GM18868 (cell line): ENCODE results near the gene NDRG4.
A peak's percentile ranks its signal among the peaks of the same experiment; 100 is the strongest.
"Not testable (repeated sequence)": the region's sequence is repeated elsewhere in the genome, so short reads cannot be mapped to it uniquely, and the experiment has no call there.

ENCODE experiments used
- ATAC-seq: cut with Tn5 transposase; IDR thresholded peaks from one replicate; pipeline ENCODE4 v1.9.1; 2021; ENCODE audit warnings: mild to moderate bottlenecking, moderate library complexity; ENCODE audit not compliant: unreplicated experiment

NDRG4 gene

GRCh38 chr16:58464916-58465731, 34.8 kb upstream of the NDRG4 start:
- ATAC-seq: no peak

GRCh38 chr16:58465817-58466216, 34.1 kb upstream of the NDRG4 start:
- no peak for ATAC-seq

- ATAC-seq: no peak
These were observed 33.5 kb upstream of the NDRG4 start for GRCh38 chr16:58466396-58466795.

- ATAC-seq: no peak
These were observed 32.0 kb upstream of the NDRG4 start for GRCh38 chr16:58467905-58468304.

GRCh38 chr16:58471209-58471975, 28.6 kb upstream of the NDRG4 start:
- no peak for ATAC-seq

- no peak for ATAC-seq
These were observed 27.7 kb upstream of the NDRG4 start for GRCh38 chr16:58472266-58472665.

GRCh38 chr16:58472827-58473226, 27.1 kb upstream of the NDRG4 start:
- no peak for ATAC-seq

GRCh38 chr16:58474296-58474695, 25.6 kb upstream of the NDRG4 start:
- no peak for ATAC-seq

GRCh38 chr16:58475091-58475619, 24.8 kb upstream of the NDRG4 start:
- ATAC-seq: no peak

- no peak for ATAC-seq
These were observed 23.2 kb upstream of the NDRG4 start for GRCh38 chr16:58476791-58477190.

- no peak for ATAC-seq
These were observed 21.5 kb upstream of the NDRG4 start for GRCh38 chr16:58478427-58478826.

GRCh38 chr16:58481226-58481869, 18.6 kb upstream of the NDRG4 start:
- no peak for ATAC-seq

GRCh38 chr16:58481931-58482330, 18.0 kb upstream of the NDRG4 start:
- no peak for ATAC-seq

- ATAC-seq: no peak
These were observed 14.6 kb upstream of the NDRG4 start for GRCh38 chr16:58485184-58485887.

GRCh38 chr16:58487566-58488351, 12.2 kb upstream of the NDRG4 start:
- ATAC-seq: peak; percentile 90

GRCh38 chr16:58488531-58488930, 11.4 kb upstream of the NDRG4 start:
- no peak for ATAC-seq

GRCh38 chr16:58490065-58490464, 9.9 kb upstream of the NDRG4 start:
- ATAC-seq: no peak

- ATAC-seq: not testable (repeated sequence)
These were observed 9.4 kb upstream of the NDRG4 start for GRCh38 chr16:58490539-58490938.

GRCh38 chr16:58492066-58492465, 7.9 kb upstream of the NDRG4 start:
- no peak for ATAC-seq

- no peak for ATAC-seq
These were observed 7.2 kb upstream of the NDRG4 start for GRCh38 chr16:58492735-58493134.
